Spleen (tissue), 7 donors: ENCODE data around the gene HMGCR.

ENCODE experiments used
- CTCF ChIP-seq, 11 experiments: fragments of 200-600 bp in 7 of 11; fragments of 450-650 bp in 4 of 11; sonication (generic) in 4 of 11; IDR thresholded peaks in 8 of 11; conservative IDR thresholded peaks in 3 of 11; 1 replicate in 7 of 11; 2 replicates in 4 of 11; pipeline versions ENCODE4 v1.4.0 to v1.8.0; 2016 to 2021; ENCODE audit warnings: antibody characterized with exemption in 11 of 11, inconsistent platforms in 4 of 11, mild to moderate bottlenecking in 1 of 11
- POLR2A ChIP-seq, 3 donors: fragments of 450-650 bp; IDR thresholded peaks; one replicate each; pipeline ENCODE4 v1.5.1; 2017; ENCODE audit warnings: antibody characterized with exemption in 3 of 3, mild to moderate bottlenecking in 1 of 3
- donor health status: DM: no; HTN: no; CAD: no; lungs with moderate emphysema.
- donor health status: DM: no; HTN: no; CAD: no.
- donor health status: DM: no; HTN: no; CAD: no.

GRCh38 chr5:75364571-75365280 lies 27.7 kb downstream of the HMGCR start:
- no peak for TF ChIP-seq CTCF (IDR thresholded peaks at IDR 0.05 in 8 of 11, conservative IDR thresholded peaks at IDR 0.05 in 3 of 11)
- TF ChIP-seq POLR2A (IDR thresholded peaks at IDR 0.05), result no peak
